GM12878 (cell line): ENCODE measurements around the gene SLC2A4. TPM values are rescaled to one million over a fixed set of nuclear protein-coding genes. Genes with fewer than 3 reads are reported as not detected.

Experiments
- ATF3 ChIP-seq: IDR thresholded peaks from 2 replicates; pipeline ENCODE4 v1.6.1; 2011; ENCODE audit warnings: low read depth, mild to moderate bottlenecking, low read length, moderate library complexity, borderline replicate concordance; ENCODE audit errors: extremely low read depth
- FOXM1 ChIP-seq: IDR thresholded peaks from 2 replicates; pipeline ENCODE4 v1.6.1; 2012; ENCODE audit warnings: low read depth, mild to moderate bottlenecking, inconsistent platforms, low read length, moderate library complexity
- HDAC2 ChIP-seq: fragments of 200-600 bp; sonication (generic); IDR thresholded peaks from 2 replicates; pipeline ENCODE4 v1.6.1; 2017
- MEF2A ChIP-seq: IDR thresholded peaks from 2 replicates; pipeline ENCODE4 v1.6.1; 2011; ENCODE audit warnings: low read depth, mild to moderate bottlenecking, low read length, moderate library complexity; ENCODE audit not compliant: insufficient read depth
- MXI1 ChIP-seq: fragments of 150-350 bp; IDR thresholded peaks from 2 replicates; pipeline ENCODE4 v1.6.1; 2011; ENCODE audit warnings: low read depth, mild to moderate bottlenecking, inconsistent platforms, low read length, improper control_type of control experiment
- MYB ChIP-seq: fragments of 150-350 bp; IDR thresholded peaks from 2 replicates; pipeline ENCODE4 v1.6.1; 2014; ENCODE audit warnings: mild to moderate bottlenecking, low read depth, low read length, borderline replicate concordance
- NFIC ChIP-seq: IDR thresholded peaks from 2 replicates; pipeline ENCODE4 v1.6.1; 2012; ENCODE audit warnings: low read depth, mild to moderate bottlenecking, inconsistent platforms, low read length, moderate library complexity
- NRF1 ChIP-seq: conservative IDR thresholded peaks from 2 replicates; pipeline ENCODE4 v1.6.1; 2011; ENCODE audit warnings: mild to moderate bottlenecking, low read depth, low read length, improper control_type of control experiment
- PAX8 ChIP-seq: fragments of 450-650 bp; IDR thresholded peaks from 2 replicates; pipeline ENCODE4 v1.6.1; 2017; ENCODE audit warnings: mild to moderate bottlenecking, moderate library complexity
- RBBP5 ChIP-seq: fragments of 200-600 bp; sonication (generic); conservative IDR thresholded peaks from 2 replicates; pipeline ENCODE4 v1.6.1; 2016
- RELA ChIP-seq: fragments of 450-650 bp; IDR thresholded peaks from 2 replicates; pipeline ENCODE4 v1.8.0; 2014; ENCODE audit warnings: borderline replicate concordance; ENCODE audit not compliant: partially characterized antibody
- STAT1 ChIP-seq: fragments of 450-650 bp; conservative IDR thresholded peaks from 2 replicates; pipeline ENCODE4 v1.6.1; 2014; ENCODE audit warnings: antibody characterized with exemption, mild to moderate bottlenecking
- YBX1 ChIP-seq: fragments of 450-650 bp; IDR thresholded peaks from 2 replicates; pipeline ENCODE4 v1.6.1; 2016; ENCODE audit warnings: antibody characterized with exemption
- ZNF217 ChIP-seq: fragments of 450-650 bp; IDR thresholded peaks from 2 replicates; pipeline ENCODE4 v1.6.1; 2017; ENCODE audit warnings: antibody characterized with exemption, mild to moderate bottlenecking
- ZZZ3 ChIP-seq: IDR thresholded peaks from 2 replicates; pipeline ENCODE4 v1.6.1; 2011; ENCODE audit warnings: low read depth; ENCODE audit not compliant: control insufficient read depth, insufficient read length
- polyA plus RNA-seq, 11 experiments: library from polyadenylated mRNA; depleted of rRNA in 4 of 11; unstranded in 6 of 11; stranded (reverse) in 5 of 11; fragments of >200 nt; fragmentation: Nextera tagmentation in 4 of 11; fragmentation: Illumina TruSeq in 1 of 11; extraction: Ambion mirVana in 4 of 11; extraction: Trizol in 1 of 11; gene quantifications; 1 replicate in 1 of 11; 2 replicates in 10 of 11; pipeline versions ENCODE4 v1.2.1 to v1.2.3, GENCODE V29; 2011 to 2016; ENCODE audit warnings: inconsistent platforms in 2 of 11, missing spikeins in 2 of 11, low read depth in 1 of 11
- total RNA-seq, 4 experiments: library from RNA; depleted of rRNA in 3 of 4; stranded (reverse); fragments of >200 nt in 3 of 4; fragmentation: Illumina TruSeq in 1 of 4; extraction: Trizol in 1 of 4; gene quantifications; 2 replicates each; pipeline versions ENCODE4 v1.2.1 to v1.2.3, GENCODE V29; 2013 to 2021
- TF ChIP-seq, protein P1 (sequence below): fragments of 150-350 bp; IDR thresholded peaks from 2 replicates; pipeline ENCODE4 v1.6.1; 2016; ENCODE audit warnings: low read depth, low read length
- TF ChIP-seq, protein P2 (sequence below): IDR thresholded peaks from 2 replicates; pipeline ENCODE4 v1.6.1; 2011; ENCODE audit warnings: low read depth, low read length, improper control_type of control experiment, borderline replicate concordance
- TF ChIP-seq, protein P3 (sequence below): fragments of 450-650 bp; formaldehyde crosslinking; IDR thresholded peaks from 2 replicates; pipeline ENCODE4 v1.5.0; 2022; ENCODE audit warnings: mild to moderate bottlenecking, missing genetic modification characterization
- TF ChIP-seq, protein P4 (sequence below): fragments of 450-650 bp; IDR thresholded peaks from 2 replicates; pipeline ENCODE4 v1.6.1; 2016; ENCODE audit warnings: mild to moderate bottlenecking

The SLC2A4 gene
- total and polyA plus RNA-seq, 10 of the 15 experiments (the other 5 are each of a cell fraction or from before 2014, with no cell fraction given) = 0.03 to 0.23 (median 0.04) TPM; not detected in 4

GRCh38 chr17:7306911-7307685, 25.6 kb downstream of the SLC2A4 start, which contains the start of gene EIF5A (continued):
- TF ChIP-seq, protein P1, sequence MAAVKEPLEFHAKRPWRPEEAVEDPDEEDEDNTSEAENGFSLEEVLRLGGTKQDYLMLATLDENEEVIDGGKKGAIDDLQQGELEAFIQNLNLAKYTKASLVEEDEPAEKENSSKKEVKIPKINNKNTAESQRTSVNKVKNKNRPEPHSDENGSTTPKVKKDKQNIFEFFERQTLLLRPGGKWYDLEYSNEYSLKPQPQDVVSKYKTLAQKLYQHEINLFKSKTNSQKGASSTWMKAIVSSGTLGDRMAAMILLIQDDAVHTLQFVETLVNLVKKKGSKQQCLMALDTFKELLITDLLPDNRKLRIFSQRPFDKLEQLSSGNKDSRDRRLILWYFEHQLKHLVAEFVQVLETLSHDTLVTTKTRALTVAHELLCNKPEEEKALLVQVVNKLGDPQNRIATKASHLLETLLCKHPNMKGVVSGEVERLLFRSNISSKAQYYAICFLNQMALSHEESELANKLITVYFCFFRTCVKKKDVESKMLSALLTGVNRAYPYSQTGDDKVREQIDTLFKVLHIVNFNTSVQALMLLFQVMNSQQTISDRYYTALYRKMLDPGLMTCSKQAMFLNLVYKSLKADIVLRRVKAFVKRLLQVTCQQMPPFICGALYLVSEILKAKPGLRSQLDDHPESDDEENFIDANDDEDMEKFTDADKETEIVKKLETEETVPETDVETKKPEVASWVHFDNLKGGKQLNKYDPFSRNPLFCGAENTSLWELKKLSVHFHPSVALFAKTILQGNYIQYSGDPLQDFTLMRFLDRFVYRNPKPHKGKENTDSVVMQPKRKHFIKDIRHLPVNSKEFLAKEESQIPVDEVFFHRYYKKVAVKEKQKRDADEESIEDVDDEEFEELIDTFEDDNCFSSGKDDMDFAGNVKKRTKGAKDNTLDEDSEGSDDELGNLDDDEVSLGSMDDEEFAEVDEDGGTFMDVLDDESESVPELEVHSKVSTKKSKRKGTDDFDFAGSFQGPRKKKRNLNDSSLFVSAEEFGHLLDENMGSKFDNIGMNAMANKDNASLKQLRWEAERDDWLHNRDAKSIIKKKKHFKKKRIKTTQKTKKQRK = no peak
- no peak for TF ChIP-seq YBX1
- TF ChIP-seq STAT1 = no peak
- TF ChIP-seq NRF1 = peak; percentile 79
- TF ChIP-seq, protein P2, sequence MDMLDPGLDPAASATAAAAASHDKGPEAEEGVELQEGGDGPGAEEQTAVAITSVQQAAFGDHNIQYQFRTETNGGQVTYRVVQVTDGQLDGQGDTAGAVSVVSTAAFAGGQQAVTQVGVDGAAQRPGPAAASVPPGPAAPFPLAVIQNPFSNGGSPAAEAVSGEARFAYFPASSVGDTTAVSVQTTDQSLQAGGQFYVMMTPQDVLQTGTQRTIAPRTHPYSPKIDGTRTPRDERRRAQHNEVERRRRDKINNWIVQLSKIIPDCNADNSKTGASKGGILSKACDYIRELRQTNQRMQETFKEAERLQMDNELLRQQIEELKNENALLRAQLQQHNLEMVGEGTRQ = no peak
- TF ChIP-seq NFIC = no peak
- no peak for TF ChIP-seq ATF3
- no peak for TF ChIP-seq HDAC2
- TF ChIP-seq, protein P3, sequence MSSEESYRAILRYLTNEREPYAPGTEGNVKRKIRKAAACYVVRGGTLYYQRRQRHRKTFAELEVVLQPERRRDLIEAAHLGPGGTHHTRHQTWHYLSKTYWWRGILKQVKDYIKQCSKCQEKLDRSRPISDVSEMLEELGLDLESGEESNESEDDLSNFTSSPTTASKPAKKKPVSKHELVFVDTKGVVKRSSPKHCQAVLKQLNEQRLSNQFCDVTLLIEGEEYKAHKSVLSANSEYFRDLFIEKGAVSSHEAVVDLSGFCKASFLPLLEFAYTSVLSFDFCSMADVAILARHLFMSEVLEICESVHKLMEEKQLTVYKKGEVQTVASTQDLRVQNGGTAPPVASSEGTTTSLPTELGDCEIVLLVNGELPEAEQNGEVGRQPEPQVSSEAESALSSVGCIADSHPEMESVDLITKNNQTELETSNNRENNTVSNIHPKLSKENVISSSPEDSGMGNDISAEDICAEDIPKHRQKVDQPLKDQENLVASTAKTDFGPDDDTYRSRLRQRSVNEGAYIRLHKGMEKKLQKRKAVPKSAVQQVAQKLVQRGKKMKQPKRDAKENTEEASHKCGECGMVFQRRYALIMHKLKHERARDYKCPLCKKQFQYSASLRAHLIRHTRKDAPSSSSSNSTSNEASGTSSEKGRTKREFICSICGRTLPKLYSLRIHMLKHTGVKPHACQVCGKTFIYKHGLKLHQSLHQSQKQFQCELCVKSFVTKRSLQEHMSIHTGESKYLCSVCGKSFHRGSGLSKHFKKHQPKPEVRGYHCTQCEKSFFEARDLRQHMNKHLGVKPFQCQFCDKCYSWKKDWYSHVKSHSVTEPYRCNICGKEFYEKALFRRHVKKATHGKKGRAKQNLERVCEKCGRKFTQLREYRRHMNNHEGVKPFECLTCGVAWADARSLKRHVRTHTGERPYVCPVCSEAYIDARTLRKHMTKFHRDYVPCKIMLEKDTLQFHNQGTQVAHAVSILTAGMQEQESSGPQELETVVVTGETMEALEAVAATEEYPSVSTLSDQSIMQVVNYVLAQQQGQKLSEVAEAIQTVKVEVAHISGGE (CRISPR knock-in tag) = no peak
- TF ChIP-seq MEF2A = 0 out of 2 replicates have a peak, but pooled peaks have one; percentile 37
- TF ChIP-seq ZNF217 = no peak
- no peak for TF ChIP-seq RBBP5
- TF ChIP-seq MXI1 = peak; percentile 92
- peak; percentile 58 for TF ChIP-seq RELA
- TF ChIP-seq, protein P4, sequence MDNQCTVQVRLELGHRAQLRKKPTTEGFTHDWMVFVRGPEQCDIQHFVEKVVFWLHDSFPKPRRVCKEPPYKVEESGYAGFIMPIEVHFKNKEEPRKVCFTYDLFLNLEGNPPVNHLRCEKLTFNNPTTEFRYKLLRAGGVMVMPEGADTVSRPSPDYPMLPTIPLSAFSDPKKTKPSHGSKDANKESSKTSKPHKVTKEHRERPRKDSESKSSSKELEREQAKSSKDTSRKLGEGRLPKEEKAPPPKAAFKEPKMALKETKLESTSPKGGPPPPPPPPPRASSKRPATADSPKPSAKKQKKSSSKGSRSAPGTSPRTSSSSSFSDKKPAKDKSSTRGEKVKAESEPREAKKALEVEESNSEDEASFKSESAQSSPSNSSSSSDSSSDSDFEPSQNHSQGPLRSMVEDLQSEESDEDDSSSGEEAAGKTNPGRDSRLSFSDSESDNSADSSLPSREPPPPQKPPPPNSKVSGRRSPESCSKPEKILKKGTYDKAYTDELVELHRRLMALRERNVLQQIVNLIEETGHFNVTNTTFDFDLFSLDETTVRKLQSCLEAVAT = peak; percentile 100
- no peak for TF ChIP-seq MYB
- TF ChIP-seq ZZZ3 = no peak
- TF ChIP-seq PAX8 = no peak
- TF ChIP-seq FOXM1 = no peak
